ENCODE results near the gene ACYP1.

Gene ACYP1

GRCh38 chr14:75064205-75064567 lies 362 bp upstream of the ACYP1 start:
- Histone ChIP-seq H3K4me1 (peaks cover 17 to 42% (median 25%) of the 10 kb centered on the region in 10 experiments), H3K27ac (peak overlapping the region in 6 of 11 experiments; percentile 63 to 80 (median 70); a peak in 6 of 22 replicates), H3K27me3 (peaks cover 12 to 22% (median 19%) of the 10 kb centered on the region in 11 experiments)

DNA sequence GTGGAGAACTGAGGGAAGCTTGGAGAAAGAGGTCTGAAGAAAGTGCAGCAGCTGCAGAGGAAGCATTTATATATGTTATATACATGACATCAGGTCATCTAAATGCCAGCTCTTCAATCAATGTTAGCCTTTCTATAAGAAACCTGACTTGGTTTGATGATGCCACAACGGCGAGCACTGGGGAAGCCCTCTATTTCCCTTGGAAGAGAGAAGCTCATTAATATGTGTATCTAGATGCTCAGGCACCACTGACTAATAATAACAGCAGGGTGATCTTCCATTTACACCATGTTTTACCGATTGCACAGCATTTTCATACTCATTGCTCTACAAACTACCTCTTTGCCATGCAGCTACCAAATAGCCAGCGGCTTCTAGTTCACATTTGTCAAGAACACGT lies 811 bp downstream of the ACYP1 start:
- no peaks in the 10 kb centered on the region for H4K20me1 ChIP-seq
- peaks cover 0 to 36% (median 22%) of the 10 kb centered on the region in 11 experiments; a peak in 19 of 22 replicates for H3K36me3 ChIP-seq
- H3K27ac ChIP-seq: peak overlapping the region in 6 of 11 experiments; percentile 63 to 80 (median 76); a peak in 7 of 22 replicates
- TF ChIP-seq Cebpa-rat (IDR thresholded peaks at IDR 0.05): no peak
- peaks cover 12 to 32% (median 15%) of the 10 kb centered on the region in 10 experiments; a peak in 19 of 20 replicates for H3K4me1 ChIP-seq
- peak overlapping the region; percentile 75 to 98 (median 95) for H3K4me2 ChIP-seq
- H3K27me3 ChIP-seq: peaks cover under 1 to 10% (median 7%) of the 10 kb centered on the region in 11 experiments; a peak in 20 of 22 replicates
- H3K4me3 ChIP-seq: peak overlapping the region; percentile 73 to 90 (median 82)
- peak overlapping the region; percentile 72 to 85 (median 81); a peak in 20 of 22 replicates for H3K9ac ChIP-seq
- H3K9me3 ChIP-seq (replicated peaks in 1 of 11): peaks cover 6 to 13% (median 10%) of the 10 kb centered on the region in 11 experiments; a peak in 17 of 22 replicates

More at GRCh38 chr14:75064205-75064567, 362 bp upstream of the ACYP1 start:
- no peaks in the 10 kb centered on the region for H4K20me1 ChIP-seq
- peak overlapping the region; percentile 73 to 90 (median 82) for H3K4me3 ChIP-seq
- H3K9me3 ChIP-seq (replicated peaks in 1 of 11): peaks cover 6 to 13% (median 10%) of the 10 kb centered on the region in 11 experiments; a peak in 17 of 22 replicates
- peak overlapping the region; percentile 72 to 85 (median 81); a peak in 21 of 22 replicates for H3K9ac ChIP-seq
- peaks cover 0 to 25% (median 19%) of the 10 kb centered on the region in 11 experiments; a peak in 19 of 22 replicates for H3K36me3 ChIP-seq
- H3K4me2 ChIP-seq: peak overlapping the region; percentile 75 to 98 (median 95)
- no peak for TF ChIP-seq Cebpa-rat (IDR thresholded peaks at IDR 0.05)

- no peak overlapping the region for H3K4me3 ChIP-seq
- no peaks in the 10 kb centered on the region for H3K27me3 ChIP-seq
- no peaks in the 10 kb centered on the region for H4K20me1 ChIP-seq
- no peak overlapping the region for H3K9ac ChIP-seq
- H3K27ac ChIP-seq: no peak overlapping the region
- peaks cover 0 to 38% (median 22%) of the 10 kb centered on the region in 11 experiments; a peak in 19 of 22 replicates for H3K36me3 ChIP-seq
- H3K9me3 ChIP-seq (replicated peaks in 1 of 11): peaks cover 6 to 13% (median 10%) of the 10 kb centered on the region in 11 experiments; a peak in 17 of 22 replicates
- peaks cover 9 to 17% (median 14%) of the 10 kb centered on the region in 10 experiments; a peak in 19 of 20 replicates for H3K4me1 ChIP-seq
- TF ChIP-seq Cebpa-rat (IDR thresholded peaks at IDR 0.05): no peak
- H3K4me2 ChIP-seq: no peak overlapping the region
Observed at GRCh38 chr14:75060420-75060819, 3.4 kb downstream of the ACYP1 start.

DNA sequence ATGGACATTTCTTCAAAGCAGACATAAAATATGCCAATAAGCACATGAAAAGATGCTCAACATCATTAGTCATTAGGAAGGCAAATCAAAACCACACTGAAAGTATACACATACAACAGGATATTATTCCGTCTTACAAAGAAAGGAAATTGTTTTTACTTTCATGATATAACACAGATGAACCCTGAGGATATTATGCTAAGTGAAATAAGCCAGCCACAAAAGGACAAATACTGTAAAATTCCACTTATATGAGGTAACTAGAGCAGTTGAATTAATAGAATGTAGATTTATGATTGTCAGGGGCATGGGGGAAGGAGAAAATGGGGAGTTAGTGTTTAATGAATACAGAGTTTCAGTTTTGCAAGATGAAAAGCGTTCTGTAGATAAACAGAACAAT lies 4.2 kb downstream of the ACYP1 start:
- H3K4me3 ChIP-seq: no peak overlapping the region
- peaks cover 6 to 13% (median 10%) of the 10 kb centered on the region in 11 experiments; a peak in 17 of 22 replicates for H3K9me3 ChIP-seq (replicated peaks in 1 of 11)
- H3K27me3 ChIP-seq: no peaks in the 10 kb centered on the region
- no peak for TF ChIP-seq Cebpa-rat (IDR thresholded peaks at IDR 0.05)
- H3K4me1 ChIP-seq: peaks cover 9 to 17% (median 14%) of the 10 kb centered on the region in 10 experiments; a peak in 19 of 20 replicates
- peaks cover 0 to 40% (median 22%) of the 10 kb centered on the region in 11 experiments; a peak in 19 of 22 replicates for H3K36me3 ChIP-seq
- H3K4me2 ChIP-seq: no peak overlapping the region
- no peak overlapping the region for H3K27ac ChIP-seq
- no peaks in the 10 kb centered on the region for H4K20me1 ChIP-seq
- no peak overlapping the region for H3K9ac ChIP-seq

DNA sequence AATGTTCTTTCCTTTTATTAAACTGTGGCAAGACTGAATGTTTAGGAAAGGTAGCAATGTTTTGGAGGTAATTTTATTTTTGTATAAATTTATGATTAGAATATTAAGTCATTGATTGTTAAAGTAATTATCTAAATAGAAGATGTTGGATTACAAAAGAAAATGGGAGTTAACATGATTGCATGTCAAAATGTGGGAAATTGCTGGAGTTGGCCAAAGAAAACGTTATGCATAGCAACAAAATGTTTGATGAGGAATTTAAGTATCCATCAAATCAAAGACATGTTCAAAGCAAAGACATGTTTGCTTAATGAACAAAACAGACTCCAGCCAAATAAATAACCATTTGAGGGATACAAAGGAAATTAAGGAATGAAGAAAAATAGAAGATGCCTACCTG lies 9.4 kb downstream of the ACYP1 start:
- peaks cover 0 to 7% (median 0%) of the 10 kb centered on the region in 11 experiments; a peak in 1 of 22 replicates for H3K9me3 ChIP-seq (replicated peaks in 1 of 11)
- H3K4me3 ChIP-seq: no peak overlapping the region
- no peak for TF ChIP-seq Cebpa-rat (IDR thresholded peaks at IDR 0.05)
- peaks cover 0 to 15% (median 10%) of the 10 kb centered on the region in 10 experiments; a peak in 10 of 20 replicates for H3K4me1 ChIP-seq
- H3K36me3 ChIP-seq: peaks cover 0 to 31% (median 4%) of the 10 kb centered on the region in 11 experiments; a peak in 9 of 22 replicates
- H3K9ac ChIP-seq: no peak overlapping the region
- H3K27me3 ChIP-seq: peaks cover 18 to 34% (median 31%) of the 10 kb centered on the region in 11 experiments
- no peaks in the 10 kb centered on the region for H4K20me1 ChIP-seq
- H3K27ac ChIP-seq: no peak overlapping the region
- no peak overlapping the region for H3K4me2 ChIP-seq

DNA sequence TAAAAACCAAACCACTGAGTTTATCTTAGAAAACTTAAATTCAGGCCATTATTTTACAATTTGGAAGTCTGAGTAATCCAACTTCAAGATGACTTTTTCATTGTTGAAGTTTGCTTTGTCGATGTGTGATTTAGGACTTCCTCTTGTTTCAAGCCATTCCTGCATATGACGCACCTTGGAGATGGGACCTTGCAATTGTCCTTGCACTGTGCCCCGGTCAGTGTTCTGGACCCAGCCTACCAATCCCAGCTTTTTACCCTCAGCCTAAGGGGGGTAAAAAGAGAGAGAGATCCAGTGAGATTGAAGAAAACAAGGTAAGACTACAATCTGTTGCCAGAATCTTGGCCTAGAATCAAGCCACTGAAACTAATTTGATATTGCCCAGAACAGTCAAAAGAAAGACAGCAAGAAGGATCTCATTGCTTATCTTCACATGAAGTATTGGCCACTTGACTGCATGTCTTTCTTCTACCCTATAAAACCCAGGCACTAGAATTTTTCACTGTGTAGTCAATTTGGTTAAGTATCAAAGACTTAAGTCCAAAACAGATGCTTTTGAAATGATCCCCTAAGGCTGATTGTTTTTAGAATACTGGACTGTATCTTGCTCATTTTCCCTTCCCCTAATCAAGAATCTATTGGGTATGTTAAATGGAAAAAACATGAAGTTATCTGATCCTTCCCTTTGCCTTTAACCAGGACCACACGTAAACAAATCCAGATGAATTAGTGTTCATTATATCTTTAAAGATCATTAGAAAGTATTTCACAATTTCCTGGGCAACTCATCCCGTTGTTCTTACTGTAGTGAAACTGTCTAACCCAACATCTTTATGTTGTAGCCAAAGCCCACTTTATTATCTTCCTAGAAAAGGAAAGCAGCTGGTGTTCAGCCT lies 10.2 kb downstream of the ACYP1 start:
- TF ChIP-seq Cebpa-rat (IDR thresholded peaks at IDR 0.05): no peak
- H3K4me3 ChIP-seq: no peak overlapping the region
- H3K27ac ChIP-seq: no peak overlapping the region
- no peak overlapping the region for H3K4me2 ChIP-seq
- H3K36me3 ChIP-seq: peaks cover 0 to 24% (median 5%) of the 10 kb centered on the region in 11 experiments; a peak in 8 of 22 replicates
- peaks cover 18 to 36% (median 33%) of the 10 kb centered on the region in 11 experiments for H3K27me3 ChIP-seq
- H3K4me1 ChIP-seq: peaks cover 0 to 15% (median 10%) of the 10 kb centered on the region in 10 experiments; a peak in 10 of 20 replicates
- peaks cover 0 to 7% (median 0%) of the 10 kb centered on the region in 11 experiments; a peak in 1 of 22 replicates for H3K9me3 ChIP-seq (replicated peaks in 1 of 11)
- no peaks in the 10 kb centered on the region for H4K20me1 ChIP-seq
- H3K9ac ChIP-seq: no peak overlapping the region

DNA sequence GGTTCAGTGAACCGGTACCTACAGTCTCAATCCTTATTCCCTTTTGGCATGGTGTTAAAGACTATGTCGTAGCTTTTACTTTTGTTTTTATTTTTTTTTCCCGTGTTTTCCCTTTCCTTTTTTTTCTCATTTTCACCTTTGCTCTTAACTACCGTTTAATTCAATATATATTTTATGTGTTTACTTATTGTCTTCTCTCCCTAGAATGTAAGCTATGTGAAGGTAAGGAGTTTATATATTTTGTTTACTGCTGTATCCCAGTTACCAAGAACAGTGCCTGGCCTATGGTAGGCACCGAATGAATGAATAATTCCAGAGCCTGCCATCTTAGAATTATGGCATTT lies 12.3 kb downstream of the ACYP1 start:
- TF ChIP-seq Cebpa-rat (IDR thresholded peaks at IDR 0.05): no peak
- H3K27ac ChIP-seq: peak overlapping the region in 7 of 11 experiments; percentile 65 to 79 (median 78); a peak in 7 of 22 replicates

DNA sequence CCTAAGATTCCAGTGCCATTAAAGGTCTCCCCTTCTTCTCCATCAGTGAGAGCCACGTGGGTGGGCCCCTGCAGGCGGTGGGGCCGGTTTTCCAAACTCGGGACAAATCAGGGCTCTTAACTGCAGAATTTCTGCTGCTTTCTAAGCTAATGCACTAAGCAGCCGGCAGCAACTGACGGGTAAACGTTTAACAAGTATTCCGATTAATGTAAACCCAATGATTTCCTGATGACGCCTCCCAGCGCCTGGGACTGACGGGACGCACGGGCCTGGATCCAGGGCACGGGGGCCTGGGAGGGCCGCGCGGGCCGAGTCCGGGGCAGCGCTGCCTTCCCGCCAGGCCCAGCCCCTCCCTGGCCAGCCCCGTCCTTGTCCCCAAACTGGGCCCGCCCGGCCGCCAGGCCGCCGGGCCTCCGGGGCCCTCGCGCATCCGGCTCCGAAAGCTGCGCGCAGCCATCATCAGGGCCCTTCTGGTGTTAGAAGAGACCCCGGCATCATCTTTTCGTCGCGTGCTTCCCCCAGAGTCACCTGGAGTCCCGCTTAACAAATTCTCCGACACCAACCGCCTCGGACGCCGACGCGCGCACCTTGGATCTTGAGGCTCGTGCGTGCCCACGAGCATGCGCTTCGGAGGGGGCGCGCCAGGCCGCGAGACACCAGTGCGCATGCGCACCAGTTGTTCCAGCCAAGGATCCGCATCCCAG lies 12.8 kb downstream of the ACYP1 start, which contains the start of gene MLH3:
MLH3 (minus strand) TSS at position 616 of the 704 bp plus-strand sequence. CDS start 1,812 bp downstream, outside the sequence.
- Histone ChIP-seq H3K9ac (peak within 1 kb of the TSS; percentile 66 to 83 (median 80)), H3K27me3 (peaks cover 18 to 36% (median 33%) of the 10 kb centered on the region in 11 experiments), H3K4me2 (peak within 1 kb of the TSS; percentile 71 to 85 (median 78)), H3K9me3 (replicated peaks in 1 of 11) (peaks cover 0 to 7% (median 0%) of the 10 kb centered on the region in 11 experiments; a peak in 1 of 22 replicates), H4K20me1 (no peaks in the 10 kb centered on the region), H3K36me3 (peaks cover 0 to 17% (median 3%) of the 10 kb centered on the region in 11 experiments; a peak in 6 of 22 replicates), H3K4me1 (peaks cover 0 to 15% (median 10%) of the 10 kb centered on the region in 10 experiments; a peak in 10 of 20 replicates), H3K27ac (peak within 1 kb of the TSS; percentile 39 to 79 (median 78); a peak in 21 of 22 replicates), H3K4me3 (peak within 1 kb of the TSS; percentile 56 to 73 (median 63))
- TF ChIP-seq Cebpa-rat (IDR thresholded peaks at IDR 0.05): no peak

More for the DNA sequence above, 12.3 kb downstream of the ACYP1 start:
- Histone ChIP-seq H3K36me3 (peaks cover 0 to 21% (median 5%) of the 10 kb centered on the region in 11 experiments; a peak in 7 of 22 replicates), H4K20me1 (no peaks in the 10 kb centered on the region), H3K27me3 (peaks cover 18 to 36% (median 33%) of the 10 kb centered on the region in 11 experiments), H3K9me3 (replicated peaks in 1 of 11) (peaks cover 0 to 7% (median 0%) of the 10 kb centered on the region in 11 experiments; a peak in 1 of 22 replicates), H3K4me2 (peak overlapping the region; percentile 71 to 85 (median 78)), H3K4me1 (peaks cover 0 to 15% (median 10%) of the 10 kb centered on the region in 10 experiments; a peak in 10 of 20 replicates), H3K4me3 (peak overlapping the region; percentile 56 to 73 (median 63)), H3K9ac (peak overlapping the region in 9 of 11 experiments; percentile 66 to 83 (median 80); a peak in 12 of 22 replicates)
